K562 (cell line): Measurements from ENCODE around the gene GATAD2B. TPM values are rescaled to one million over a fixed set of nuclear protein-coding genes. Genes with fewer than 3 reads are reported as not detected.

Source experiments
- CHCHD3 ChIP-seq: fragments of 250-450 bp; sonication (Bioruptor Pico); IDR thresholded peaks from 2 replicates; pipeline ENCODE4 v2.1.2; 2022; ENCODE audit warnings: mild to moderate bottlenecking
- CHD4 ChIP-seq: fragments of 200-600 bp; sonication (generic); IDR thresholded peaks from 3 replicates; pipeline ENCODE4 v1.6.1; 2012; ENCODE audit warnings: low read depth, mild to moderate bottlenecking, mixed read lengths, low read length, inconsistent platforms; ENCODE audit not compliant: insufficient read depth, insufficient replicate concordance, poor library complexity, severe bottlenecking
- CREM ChIP-seq: IDR thresholded peaks from 2 replicates; pipeline ENCODE4 v1.6.1; 2014; ENCODE audit warnings: antibody characterized with exemption, low read depth
- GTF2F1 ChIP-seq: IDR thresholded peaks from 2 replicates; pipeline ENCODE4 v1.6.1; 2011; ENCODE audit warnings: low read depth, low read length, improper control_type of control experiment
- HLTF ChIP-seq: fragments of 450-650 bp; IDR thresholded peaks from 2 replicates; pipeline ENCODE4 v1.6.1; 2016
- JUND ChIP-seq, 2 experiments: IDR thresholded peaks; 2 replicates in 1 of 2; 3 replicates in 1 of 2; pipeline ENCODE4 v1.6.1; 2011; ENCODE audit warnings: borderline replicate concordance in 2 of 2, low read depth in 2 of 2, low read length in 2 of 2, improper control_type of control experiment in 1 of 2, missing biosample characterization in 1 of 2, missing genetic modification characterization in 1 of 2, missing genetic modification reagents in 1 of 2
- NFE2L1 ChIP-seq: fragments of 450-650 bp; IDR thresholded peaks from 2 replicates; pipeline ENCODE4 v1.6.1; 2016; ENCODE audit warnings: missing genetic modification characterization, low read depth, mild to moderate bottlenecking, missing compliant biosample characterization, moderate library complexity, borderline replicate concordance
- NFIC ChIP-seq: fragments of 450-650 bp; IDR thresholded peaks from 2 replicates; pipeline ENCODE4 v1.6.1; 2017; ENCODE audit warnings: mild to moderate bottlenecking, inconsistent platforms
- ZNF24 ChIP-seq: fragments of 450-650 bp; IDR thresholded peaks from 2 replicates; pipeline ENCODE4 v1.6.1; 2016
- ZNF551 ChIP-seq: fragments of 250-450 bp; sonication (Bioruptor Pico); IDR thresholded peaks from 2 replicates; pipeline ENCODE4 v1.5.0; 2021; ENCODE audit warnings: mild to moderate bottlenecking, moderate library complexity
- ZNF778 ChIP-seq: fragments of 450-650 bp; formaldehyde crosslinking; IDR thresholded peaks from 2 replicates; pipeline ENCODE4 v1.4.0; 2020; ENCODE audit warnings: mild to moderate bottlenecking, moderate library complexity
- ZNF780A ChIP-seq: fragments of 250-450 bp; sonication (Bioruptor Pico); IDR thresholded peaks from 2 replicates; pipeline ENCODE4 v1.5.0; 2021; ENCODE audit warnings: mild to moderate bottlenecking
- polyA plus RNA-seq, 8 experiments: library from polyadenylated mRNA; depleted of rRNA in 4 of 8; stranded (reverse) in 5 of 8; unstranded in 3 of 8; fragments of >200 nt; fragmentation: Nextera tagmentation in 2 of 8; fragmentation: Illumina TruSeq in 1 of 8; extraction: Ambion mirVana in 2 of 8; extraction: Trizol in 1 of 8; gene quantifications; 2 replicates each; pipeline versions ENCODE4 v1.2.1 to v1.2.3, GENCODE V29; 2011 to 2014; ENCODE audit warnings: inconsistent platforms in 1 of 8, missing spikeins in 1 of 8
- total RNA-seq, 7 experiments: library from RNA; depleted of rRNA in 6 of 7; stranded (reverse); fragments of >200 nt in 6 of 7; fragmentation: Illumina TruSeq in 2 of 7; extraction: Trizol in 2 of 7; gene quantifications; 2 replicates each; pipeline versions ENCODE4 v1.2.1 to v1.2.3, GENCODE V29; 2011 to 2021; ENCODE audit warnings: low replicate concordance in 1 of 7
- TF ChIP-seq, protein P1 (sequence below): sonication (generic); formaldehyde crosslinking; IDR thresholded peaks from 2 replicates; pipeline ENCODE4 v1.8.1; 2023; ENCODE audit warnings: mild to moderate bottlenecking, missing genetic modification reagents
- TF ChIP-seq, protein P2 (sequence below): fragments of 250-450 bp; sonication (Bioruptor Pico); IDR thresholded peaks from 2 replicates; pipeline ENCODE4 v1.8.0; 2022; ENCODE audit warnings: moderate library complexity, mild to moderate bottlenecking, inconsistent platforms
- TF ChIP-seq, protein P3 (sequence below): fragments of 250-450 bp; sonication (Bioruptor Pico); IDR thresholded peaks from 2 replicates; pipeline ENCODE4 v1.9.0; 2021; ENCODE audit warnings: mild to moderate bottlenecking

Gene GATAD2B
- total and polyA plus RNA-seq, 9 of the 15 experiments (the other 6 are each of a cell fraction or from before 2014, with no cell fraction given): 1.5 to 40.2 (median 4.9) TPM

DNA sequence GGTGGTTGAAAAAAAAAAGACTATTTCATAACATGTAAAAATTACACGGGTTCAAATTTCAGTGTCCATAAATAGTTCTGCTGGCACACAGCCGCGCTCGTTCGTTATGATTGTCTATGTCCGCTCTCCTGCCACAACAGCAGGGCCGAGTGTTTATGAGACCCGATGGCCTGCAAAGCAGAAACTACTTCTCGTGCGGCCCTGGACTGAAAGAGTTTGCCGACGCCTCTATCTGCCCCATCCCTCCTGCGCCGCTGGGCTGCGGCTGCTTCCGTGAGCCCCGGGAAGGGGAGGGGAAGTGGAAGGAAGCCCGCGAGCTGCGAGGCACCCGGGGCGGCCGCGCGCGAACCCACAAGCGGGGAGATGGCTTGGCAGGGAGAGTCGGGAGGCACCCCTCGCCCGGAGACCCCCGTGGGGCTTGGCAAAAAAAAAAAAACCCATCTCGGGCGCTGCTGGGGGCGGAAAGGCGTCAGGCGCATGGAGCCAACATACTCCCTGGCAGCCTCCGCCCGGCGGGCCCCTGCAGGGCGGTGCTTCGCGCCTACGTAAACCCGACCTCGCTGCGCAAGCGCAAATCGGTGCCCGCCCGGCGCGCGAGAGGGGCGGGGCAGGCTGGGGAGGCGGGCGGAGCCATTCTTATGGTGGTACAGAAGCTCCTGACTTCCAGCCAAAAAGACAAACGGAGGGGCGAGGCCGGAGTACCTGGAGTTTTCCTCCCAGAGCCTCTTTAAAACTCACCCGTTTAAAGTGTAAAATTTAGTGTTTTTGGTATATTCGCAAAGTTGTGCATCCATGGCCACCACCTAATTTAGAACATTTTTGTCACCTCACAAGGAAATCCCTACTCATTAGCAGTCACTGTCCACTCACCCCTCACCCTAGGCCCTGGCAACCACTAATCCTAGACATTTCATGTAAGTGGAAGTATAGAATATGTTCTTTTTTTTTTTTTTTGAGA, 139.3 kb downstream of the GATAD2B start (continued):
- TF ChIP-seq CHD4: no peak
- TF ChIP-seq, protein P1, sequence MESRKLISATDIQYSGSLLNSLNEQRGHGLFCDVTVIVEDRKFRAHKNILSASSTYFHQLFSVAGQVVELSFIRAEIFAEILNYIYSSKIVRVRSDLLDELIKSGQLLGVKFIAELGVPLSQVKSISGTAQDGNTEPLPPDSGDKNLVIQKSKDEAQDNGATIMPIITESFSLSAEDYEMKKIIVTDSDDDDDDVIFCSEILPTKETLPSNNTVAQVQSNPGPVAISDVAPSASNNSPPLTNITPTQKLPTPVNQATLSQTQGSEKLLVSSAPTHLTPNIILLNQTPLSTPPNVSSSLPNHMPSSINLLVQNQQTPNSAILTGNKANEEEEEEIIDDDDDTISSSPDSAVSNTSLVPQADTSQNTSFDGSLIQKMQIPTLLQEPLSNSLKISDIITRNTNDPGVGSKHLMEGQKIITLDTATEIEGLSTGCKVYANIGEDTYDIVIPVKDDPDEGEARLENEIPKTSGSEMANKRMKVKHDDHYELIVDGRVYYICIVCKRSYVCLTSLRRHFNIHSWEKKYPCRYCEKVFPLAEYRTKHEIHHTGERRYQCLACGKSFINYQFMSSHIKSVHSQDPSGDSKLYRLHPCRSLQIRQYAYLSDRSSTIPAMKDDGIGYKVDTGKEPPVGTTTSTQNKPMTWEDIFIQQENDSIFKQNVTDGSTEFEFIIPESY (CRISPR knock-in tag): no peak
- no peak for TF ChIP-seq ZNF780A (CRISPR knock-in tag)
- no peak for TF ChIP-seq ZNF551 (CRISPR knock-in tag)
- TF ChIP-seq, protein P2, sequence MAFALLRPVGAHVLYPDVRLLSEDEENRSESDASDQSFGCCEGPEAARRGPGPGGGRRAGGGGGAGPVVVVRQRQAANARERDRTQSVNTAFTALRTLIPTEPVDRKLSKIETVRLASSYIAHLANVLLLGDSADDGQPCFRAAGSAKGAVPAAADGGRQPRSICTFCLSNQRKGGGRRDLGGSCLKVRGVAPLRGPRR (CRISPR knock-in tag): no peak
- peak; percentile 38 for TF ChIP-seq NFIC
- TF ChIP-seq NFE2L1: no peak
- peak; percentile 75 for TF ChIP-seq CREM
- peak; percentile 83; the same call in 1 of the 2 replicates for TF ChIP-seq CHCHD3
- TF ChIP-seq JUND (IDR thresholded peaks at IDR 0.05; ENCODE audit: borderline replicate concordance, low read depth, low read length): 0 out of 2 replicates have a peak, but pooled peaks have one; percentile 14
- no peak; the same call in 2 of the 3 replicates for TF ChIP-seq JUND (tag; IDR thresholded peaks at IDR 0.05; ENCODE audit: borderline replicate concordance, low read depth, low read length)
- no peak for TF ChIP-seq GTF2F1
- TF ChIP-seq, protein P3, sequence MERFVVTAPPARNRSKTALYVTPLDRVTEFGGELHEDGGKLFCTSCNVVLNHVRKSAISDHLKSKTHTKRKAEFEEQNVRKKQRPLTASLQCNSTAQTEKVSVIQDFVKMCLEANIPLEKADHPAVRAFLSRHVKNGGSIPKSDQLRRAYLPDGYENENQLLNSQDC (CRISPR knock-in tag): peak; percentile 38; the same call in 1 of the 2 replicates
- TF ChIP-seq HLTF: no peak
- no peak for TF ChIP-seq ZNF778
- TF ChIP-seq ZNF24: no peak
